ENCODE data around the gene HGS. TPM values are rescaled to one million over a fixed set of nuclear protein-coding genes. Genes with fewer than 3 reads are reported as not detected.
A peak's percentile ranks its signal among the peaks of the same experiment; 100 is the strongest.

HGS gene
- total RNA-seq, 1 donor from 2014 or later = 92.0 TPM

GRCh38 chr17:81666092-81666341, 17.8 kb upstream of the HGS start:
- H3K27ac ChIP-seq = peak overlapping the region; percentile 93
- DNase-seq (no peak), ATAC-seq (no peak)
- peaks cover 29% of the 10 kb centered on the region for H3K36me3 ChIP-seq
- H3K4me3 ChIP-seq = peak overlapping the region; percentile 100
- intact Hi-C loops (cut with DNase I) = no loop called here
- no peak for TF ChIP-seq CTCF (IDR thresholded peaks at IDR 0.05)
- no peaks in the 10 kb centered on the region for H3K9me3 ChIP-seq
- peaks cover 31% of the 10 kb centered on the region for H3K4me1 ChIP-seq
- no peaks in the 10 kb centered on the region for H3K27me3 ChIP-seq (ENCODE audit: low read depth)

GRCh38 chr17:81666342-81667191, 17.2 kb upstream of the HGS start, which contains the start of the genes CCDC137 and OXLD1:
CCDC137 (plus strand) TSS chr17:81666737; CDS start chr17:81666767, 30 bp downstream.
OXLD1 (minus strand) TSS chr17:81666605; CDS start chr17:81666577, 28 bp downstream.
- ATAC-seq (peak; percentile 98 to 99), DNase-seq (peak; percentile 98)
- Histone ChIP-seq H3K36me3 (peaks cover 34% of the 10 kb centered on the region), H3K27ac (peak within 1 kb of the TSS; percentile 93), H3K9me3 (no peaks in the 10 kb centered on the region), H3K4me3 (peak within 1 kb of the TSS; percentile 100), H3K4me1 (peaks cover 31% of the 10 kb centered on the region), H3K27me3 (ENCODE audit: low read depth) (no peaks in the 10 kb centered on the region)
- intact Hi-C loops (cut with DNase I) = no loop called here
- no peak for TF ChIP-seq CTCF (IDR thresholded peaks at IDR 0.05)

- no peak for ATAC-seq
- no peak for TF ChIP-seq CTCF (IDR thresholded peaks at IDR 0.05)
- Histone ChIP-seq H3K27me3 (ENCODE audit: low read depth) (no peaks in the 10 kb centered on the region), H3K4me1 (peaks cover 31% of the 10 kb centered on the region), H3K4me3 (peak overlapping the region; percentile 100), H3K36me3 (peaks cover 46% of the 10 kb centered on the region), H3K27ac (no peak overlapping the region), H3K9me3 (no peaks in the 10 kb centered on the region)
- intact Hi-C loops (cut with DNase I) = no loop called here
- DNase-seq = no peak
These were observed 16.1 kb upstream of the HGS start for GRCh38 chr17:81667754-81668153.

GRCh38 chr17:81672504-81672903, 11.3 kb upstream of the HGS start:
- no peaks in the 10 kb centered on the region for H3K9me3 ChIP-seq
- ATAC-seq (no peak), DNase-seq (no peak)
- H3K4me3 ChIP-seq = no peak overlapping the region
- intact Hi-C loops (cut with DNase I) = no loop called here
- H3K27ac ChIP-seq = no peak overlapping the region
- no peaks in the 10 kb centered on the region for H3K27me3 ChIP-seq (ENCODE audit: low read depth)
- peaks cover 9% of the 10 kb centered on the region for H3K4me1 ChIP-seq
- H3K36me3 ChIP-seq = peaks cover 51% of the 10 kb centered on the region
- no peak for TF ChIP-seq CTCF (IDR thresholded peaks at IDR 0.05)

GRCh38 chr17:81672954-81673353, 10.9 kb upstream of the HGS start:
- Histone ChIP-seq H3K36me3 (peaks cover 51% of the 10 kb centered on the region), H3K4me3 (no peak overlapping the region), H3K27me3 (ENCODE audit: low read depth) (no peaks in the 10 kb centered on the region), H3K27ac (no peak overlapping the region), H3K9me3 (no peaks in the 10 kb centered on the region), H3K4me1 (peaks cover 5% of the 10 kb centered on the region)
- intact Hi-C loops (cut with DNase I) = no loop called here
- no peak for TF ChIP-seq CTCF (IDR thresholded peaks at IDR 0.05)
- DNase-seq = no peak
- ATAC-seq = peak in 1 of 2 donors; percentile 11

Measured in lower lobe of right lung (tissue), 2 donors.